Panc1 (cell line): ENCODE data around the gene NR2E1. TPM values are rescaled to one million over a fixed set of nuclear protein-coding genes. Genes with fewer than 3 reads are reported as not detected.

ENCODE experiments used
- ATAC-seq: fragments of 200-7000 bp; cut with Tn5 transposase; 2 replicates; pipeline ENCODE4 v1.9.1; 2020; ENCODE audit warnings: mild to moderate bottlenecking, moderate library complexity
- BruUV-seq: library from RNA; stranded (reverse); fragments of 400-500 nt; replicated peaks from 2 replicates; lab custom pipeline; 2021; lab: Mats Ljungman, UMichigan
- CTCF ChIA-PET: fragments of 300-600 bp; sonication (Branson Sonifier 250); formaldehyde crosslinking; loops from one replicate; lab custom pipeline; 2022; ENCODE audit warnings: antibody characterized with exemption; lab: Charles Lee
- POLR2A ChIA-PET: fragments of 300-600 bp; sonication (Branson Sonifier 250); formaldehyde crosslinking; loops from one replicate; lab custom pipeline; 2022; ENCODE audit warnings: antibody characterized with exemption; lab: Charles Lee
- DNase-seq: peaks from one replicate; pipeline ENCODE4 v3.0.0-alpha.2; 2010; ENCODE audit warnings: low read depth, low spot score
- H3K27ac ChIP-seq: 2 replicates; pipeline ENCODE4 v1.5.1; 2011; ENCODE audit warnings: mild to moderate bottlenecking, low read length, inconsistent platforms
- H3K27me3 ChIP-seq: fragments of 200-500 bp; sonication (Bioruptor generic); 2 replicates; pipeline ENCODE4 v1.6.0; 2014; ENCODE audit warnings: low read length, inconsistent platforms; ENCODE audit not compliant: control insufficient read depth, insufficient read depth
- H3K36me3 ChIP-seq: fragments of 200-500 bp; sonication (Bioruptor generic); 2 replicates; pipeline ENCODE4 v1.5.1; 2014; ENCODE audit warnings: inconsistent platforms, mild to moderate bottlenecking, low read length, moderate library complexity; ENCODE audit not compliant: control insufficient read depth, insufficient read depth
- H3K4me1 ChIP-seq: 2 replicates; pipeline ENCODE4 v1.5.1; 2011; ENCODE audit warnings: inconsistent platforms, mild to moderate bottlenecking, low read length, moderate library complexity; ENCODE audit not compliant: control insufficient read depth, insufficient read depth
- H3K4me3 ChIP-seq, 2 experiments: 2 replicates each; pipeline ENCODE4 v1.5.1; 2011 to 2012; ENCODE audit warnings: low read depth in 2 of 2, low read length in 2 of 2, mild to moderate bottlenecking in 2 of 2, inconsistent platforms in 1 of 2, moderate library complexity in 1 of 2
- H3K9me3 ChIP-seq: fragments of 200-500 bp; sonication (Bioruptor generic); 2 replicates; pipeline ENCODE4 v1.5.1; 2014; ENCODE audit warnings: low read depth, mild to moderate bottlenecking, inconsistent platforms, low read length, moderate library complexity; ENCODE audit not compliant: control insufficient read depth, insufficient read depth
- CTCF ChIP-seq: fragments of 450-650 bp; IDR thresholded peaks from 2 replicates; pipeline ENCODE4 v1.5.1; 2017; ENCODE audit warnings: mild to moderate bottlenecking
- POLR2AphosphoS5 ChIP-seq: IDR thresholded peaks from 2 replicates; pipeline ENCODE4 v1.6.1; 2012; ENCODE audit warnings: mild to moderate bottlenecking, low read depth, low read length, moderate library complexity
- REST ChIP-seq, 2 experiments: IDR thresholded peaks; 2 replicates each; pipeline ENCODE4 v1.6.1; 2011 to 2012; ENCODE audit warnings: low read depth in 2 of 2, control low read depth in 1 of 2, low read length in 1 of 2, mild to moderate bottlenecking in 1 of 2, moderate library complexity in 1 of 2; ENCODE audit not compliant: insufficient read depth in 1 of 2
- SIN3A ChIP-seq: IDR thresholded peaks from 2 replicates; pipeline ENCODE4 v1.6.1; 2012; ENCODE audit warnings: low read depth, mild to moderate bottlenecking, low read length, moderate library complexity, borderline replicate concordance; ENCODE audit not compliant: insufficient read depth
- TCF7L2 ChIP-seq: IDR thresholded peaks from 2 replicates; pipeline ENCODE4 v1.6.1; 2011; ENCODE audit warnings: mild to moderate bottlenecking, low read depth, low read length, inconsistent platforms
- in situ Hi-C: cut with HindIII; loops from 2 replicates; pipeline ENCODE4 v1.10.0; 2016; ENCODE audit warnings: low sequenced_read_pairs, low pct_unique_long_range_greater_than_20kb
- intact Hi-C: fragments of 100-400 bp; cut with micrococcal nuclease; formaldehyde crosslinking; loops from one replicate; pipeline ENCODE4 v1.10.0; 2022; ENCODE audit not compliant: unreplicated experiment
- total RNA-seq: library from RNA; stranded (reverse); gene quantifications from one replicate; pipeline ENCODE4 v1.2.1, GENCODE V29; 2021; ENCODE audit not compliant: unreplicated experiment

Gene NR2E1
- total RNA-seq, 1 experiment from 2014 or later: 0.13 TPM

- BruUV-seq: no TSS peak
- Histone ChIP-seq H3K36me3 (no peaks in the 10 kb centered on the region), H3K27ac (no peak overlapping the region), H3K4me1 (peaks cover 17% of the 10 kb centered on the region), H3K9me3 (no peaks in the 10 kb centered on the region), H3K4me3 (peak overlapping the region; percentile 57 to 75), H3K27me3 (peaks cover 16% of the 10 kb centered on the region)
- DNase-seq: no peak
- peak; percentile 65 for ATAC-seq
- POLR2A ChIA-PET: no interaction called here
- TF ChIP-seq REST (IDR thresholded peaks at IDR 0.05; ENCODE audit: insufficient read depth in 1 of 2, low read depth in 2 of 2, low read length in 1 of 2) (no peak), TCF7L2 (no peak), CTCF (no peak), SIN3A (no peak), POLR2AphosphoS5 (no peak)
- in situ Hi-C loops (no loop called here), intact Hi-C loops (loop anchor here (10.0 kb wide), 1 partner anchor 117 kb away; no protein-coding TSS in a partner anchor)
- CTCF ChIA-PET: no interaction called here
Measured at GRCh38 chr6:108117427-108118358, 48.1 kb upstream of the NR2E1 start.

GRCh38 chr6:108118359-108118724 lies 47.5 kb upstream of the NR2E1 start:
- Histone ChIP-seq H3K27me3 (peaks cover 16% of the 10 kb centered on the region), H3K4me3 (peak overlapping the region; percentile 57 to 75)
- intact Hi-C loops: loop anchor here (10.0 kb wide), 1 partner anchor 116 kb away; no protein-coding TSS in a partner anchor

More at GRCh38 chr6:108118359-108118724, 47.5 kb upstream of the NR2E1 start:
- TF ChIP-seq REST (IDR thresholded peaks at IDR 0.05; ENCODE audit: insufficient read depth in 1 of 2, low read depth in 2 of 2, low read length in 1 of 2) (no peak), CTCF (no peak), POLR2AphosphoS5 (no peak), SIN3A (no peak), TCF7L2 (no peak)
- H3K9me3 ChIP-seq: no peaks in the 10 kb centered on the region
- ChIA-PET CTCF (no interaction called here), POLR2A (no interaction called here)
- H3K4me1 ChIP-seq: peaks cover 17% of the 10 kb centered on the region
- ATAC-seq: no peak
- no peaks in the 10 kb centered on the region for H3K36me3 ChIP-seq
- H3K27ac ChIP-seq: no peak overlapping the region
- BruUV-seq: no TSS peak
- in situ Hi-C loops: no loop called here
- DNase-seq: no peak
